HG03095 (cell line): ENCODE results near the gene USP27X.

Source experiments
- ATAC-seq: cut with Tn5 transposase; IDR thresholded peaks from one replicate; pipeline ENCODE4 v1.9.1; 2021; ENCODE audit warnings: moderate library complexity; ENCODE audit not compliant: unreplicated experiment

Gene USP27X

DNA sequence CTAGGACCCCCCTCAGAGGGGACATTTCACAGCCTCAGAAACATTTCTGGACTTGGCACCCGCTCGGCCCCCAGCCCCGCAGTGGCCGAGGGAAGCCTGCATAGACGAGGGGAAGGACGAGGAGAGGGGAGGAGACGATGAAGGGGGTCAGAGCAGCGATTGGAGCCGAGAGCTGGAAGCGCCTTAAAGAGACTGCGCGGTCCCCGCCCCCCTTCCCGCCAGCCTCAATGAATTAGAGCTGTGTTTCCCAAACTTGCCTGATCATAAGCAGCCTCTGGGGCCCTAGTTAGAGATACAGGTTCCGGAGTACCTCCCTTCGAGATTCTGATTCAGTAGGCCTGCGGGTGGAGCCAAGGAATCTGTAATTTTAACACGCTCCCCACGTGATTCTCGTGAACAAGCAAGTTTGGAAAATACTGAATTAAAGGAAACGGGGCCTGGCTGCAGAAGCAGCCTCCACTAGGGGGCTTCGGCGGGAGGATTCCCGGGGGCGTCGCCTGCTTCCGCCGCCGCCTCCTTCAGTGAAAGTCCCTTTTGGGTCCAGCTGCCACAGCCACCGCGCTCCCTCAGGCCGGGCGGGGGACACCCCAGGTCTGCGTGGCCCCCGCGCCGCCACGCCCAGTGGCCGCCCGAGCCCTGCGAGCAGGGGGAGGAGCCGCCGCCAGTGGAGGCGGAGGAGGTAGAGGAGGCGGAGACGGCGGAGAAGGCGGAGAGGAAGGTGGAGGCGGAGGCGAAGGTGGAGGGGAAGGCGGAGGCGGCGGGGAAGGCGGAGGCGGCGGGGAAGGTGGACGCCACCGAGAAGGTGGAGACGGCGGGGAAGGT is at the start of gene USP27X:
Gene USP27X (plus strand): TSS at position 651 of the 822 bp plus-strand sequence. CDS start 824 bp downstream, outside the sequence.
- ATAC-seq = peak; percentile 95

- no peak for ATAC-seq
Measured at GRCh38 chrX:49838374-49838773, 40.9 kb upstream of the USP27X start.

- no peak for ATAC-seq
Measured at GRCh38 chrX:49840679-49841078, 38.6 kb upstream of the USP27X start.

DNA sequence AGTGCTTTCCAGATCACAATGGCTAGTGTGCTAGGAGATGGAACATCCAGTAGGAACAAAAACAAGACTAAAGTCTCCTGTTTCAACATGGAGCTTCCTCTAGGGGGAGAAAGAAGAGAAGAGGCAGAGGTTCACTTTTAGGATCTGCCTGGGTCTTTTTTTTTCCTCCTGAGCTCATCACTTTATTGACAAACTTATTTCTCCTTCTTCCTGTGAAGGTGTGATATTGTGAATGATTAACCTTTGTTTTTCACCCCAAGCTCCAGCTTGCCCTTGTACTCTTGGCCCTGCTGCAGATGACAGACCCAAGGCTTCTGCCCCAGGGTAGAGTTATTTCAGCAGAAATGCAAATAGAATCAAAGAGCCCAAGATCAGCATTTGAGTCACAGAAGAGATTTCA is 36.7 kb upstream of the USP27X start:
- ATAC-seq = no peak

DNA sequence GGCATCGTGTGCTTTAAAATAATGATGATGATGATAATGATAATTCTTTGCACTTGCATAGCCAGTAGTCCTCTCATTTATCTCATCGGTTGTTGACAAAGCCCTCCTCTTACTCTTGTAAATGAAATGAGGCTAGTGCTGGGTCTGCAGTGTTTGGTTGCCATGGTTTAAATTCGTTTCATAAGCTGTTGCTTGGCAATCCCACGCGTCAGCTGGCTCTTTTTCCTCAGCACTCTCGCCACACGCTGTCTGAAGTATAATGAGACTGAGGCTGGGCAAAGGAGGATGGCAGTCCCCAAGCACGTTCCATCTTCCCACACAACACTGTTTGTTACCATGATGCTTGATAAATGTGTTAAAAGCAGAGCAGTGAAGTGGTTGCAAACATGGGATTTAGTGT is 34.7 kb upstream of the USP27X start:
- no peak for ATAC-seq

- no peak for ATAC-seq
Measured at GRCh38 chrX:49845701-49846403, 33.4 kb upstream of the USP27X start.

- ATAC-seq = no peak
Measured at GRCh38 chrX:49846522-49846921, 32.8 kb upstream of the USP27X start.

DNA sequence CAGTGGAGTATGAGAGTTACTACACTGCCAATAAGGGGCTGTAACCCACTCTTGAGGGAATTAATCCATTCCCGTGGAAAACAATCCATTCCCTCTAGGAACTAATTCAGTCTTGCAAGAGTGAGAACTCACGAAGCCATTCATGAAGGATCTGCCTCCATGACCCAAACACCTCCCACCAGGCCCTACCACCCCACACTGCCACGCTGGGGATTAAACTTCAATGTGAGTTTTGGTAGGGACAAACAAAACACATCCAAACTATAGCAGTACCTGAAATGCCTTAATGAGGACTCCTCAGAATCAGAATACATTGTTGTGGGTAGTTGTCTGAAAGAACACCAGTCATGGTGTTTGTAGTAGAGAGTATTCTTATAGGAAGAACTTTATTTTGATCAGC is 31.0 kb upstream of the USP27X start:
- ATAC-seq = no peak

GRCh38 chrX:49850028-49850427 is 29.3 kb upstream of the USP27X start:
- ATAC-seq = no peak

DNA sequence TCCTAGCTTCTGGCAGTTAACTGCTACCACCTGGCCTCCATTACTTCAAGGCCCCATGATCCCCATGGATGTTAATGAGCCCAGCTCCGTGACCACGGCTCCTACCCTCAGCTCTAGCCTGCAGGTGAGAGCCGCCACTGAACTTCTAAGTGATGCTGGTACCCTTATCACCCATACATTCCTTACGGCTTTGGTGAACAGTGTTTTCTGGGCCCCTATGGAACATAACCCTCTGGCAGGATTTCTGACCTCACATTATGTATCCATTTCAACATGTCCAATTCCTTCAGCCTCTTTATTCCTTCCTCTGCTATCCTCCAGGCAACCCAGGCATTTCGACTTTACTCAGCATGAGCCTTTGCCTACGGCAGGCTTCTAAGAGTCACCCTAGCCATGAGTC is 25.6 kb upstream of the USP27X start:
- ATAC-seq = no peak

GRCh38 chrX:49856819-49857218 is 22.5 kb upstream of the USP27X start:
- no peak for ATAC-seq

DNA sequence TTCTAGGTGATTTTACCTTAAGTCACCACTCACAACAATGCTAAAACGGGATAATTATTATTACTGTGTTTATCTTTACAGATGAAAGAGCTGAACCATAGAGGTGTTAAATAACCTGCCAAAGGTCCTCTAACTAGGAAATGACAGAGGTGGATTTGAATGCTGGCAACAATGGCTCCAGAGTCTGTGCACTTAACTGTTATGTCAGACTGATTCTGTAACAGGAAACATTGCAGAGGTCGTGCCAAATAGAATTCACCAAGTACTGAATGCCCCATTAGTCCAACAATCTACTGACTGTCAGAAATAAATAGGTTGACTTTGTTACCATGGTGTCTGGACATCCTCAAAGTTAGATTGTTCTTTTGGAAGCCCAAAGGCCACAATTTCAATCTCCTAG is 20.9 kb upstream of the USP27X start:
- no peak for ATAC-seq

DNA sequence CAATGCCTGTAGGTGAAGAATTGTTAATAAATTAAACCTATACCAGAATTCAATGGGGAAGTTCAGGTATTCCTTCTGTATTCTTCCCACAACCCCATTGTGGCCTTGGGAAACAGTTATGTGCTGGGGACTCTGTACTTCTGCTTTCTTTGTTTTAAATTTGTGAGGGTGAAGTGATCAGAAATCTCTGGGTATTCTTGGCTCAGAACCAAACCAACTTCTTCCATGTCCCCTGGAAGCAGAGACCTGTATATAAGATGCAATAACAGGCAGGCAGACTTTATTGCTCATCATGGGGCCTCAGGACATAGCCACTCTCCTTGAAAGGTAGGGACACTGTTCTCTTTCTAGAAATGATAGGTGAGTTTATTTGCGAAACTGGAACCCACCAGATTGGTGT is 19.8 kb upstream of the USP27X start:
- ATAC-seq = no peak

GRCh38 chrX:49860867-49861535 is 18.3 kb upstream of the USP27X start:
- ATAC-seq = no peak

- ATAC-seq = no peak
Measured at GRCh38 chrX:49862093-49862492, 17.2 kb upstream of the USP27X start.

DNA sequence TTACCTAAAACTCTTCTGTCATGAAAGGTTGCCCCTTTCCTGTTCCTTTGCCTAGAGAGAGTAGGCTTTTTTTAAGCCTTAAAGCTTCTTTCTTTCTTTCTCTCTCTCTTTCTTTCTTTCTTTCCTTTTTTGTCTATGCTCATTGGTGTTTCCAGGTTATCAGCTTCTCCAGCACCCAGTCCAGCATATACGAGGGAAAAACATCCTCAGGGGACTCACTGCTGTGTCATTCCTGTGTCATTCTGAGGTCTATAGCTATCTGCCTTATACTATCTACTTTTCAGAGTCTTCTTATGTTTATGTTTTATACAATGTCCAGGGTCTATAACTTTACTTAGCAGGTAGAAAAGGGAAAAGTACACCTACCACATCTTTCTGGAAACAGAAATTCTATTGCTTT is 10.5 kb upstream of the USP27X start:
- ATAC-seq = no peak

GRCh38 chrX:49876750-49877149 is 2.5 kb upstream of the USP27X start:
- no peak for ATAC-seq

- ATAC-seq = no peak
Measured at GRCh38 chrX:49877397-49878101, 1.7 kb upstream of the USP27X start.

- no peak for ATAC-seq
Measured at GRCh38 chrX:49878128-49878833, 1.0 kb upstream of the USP27X start.

DNA sequence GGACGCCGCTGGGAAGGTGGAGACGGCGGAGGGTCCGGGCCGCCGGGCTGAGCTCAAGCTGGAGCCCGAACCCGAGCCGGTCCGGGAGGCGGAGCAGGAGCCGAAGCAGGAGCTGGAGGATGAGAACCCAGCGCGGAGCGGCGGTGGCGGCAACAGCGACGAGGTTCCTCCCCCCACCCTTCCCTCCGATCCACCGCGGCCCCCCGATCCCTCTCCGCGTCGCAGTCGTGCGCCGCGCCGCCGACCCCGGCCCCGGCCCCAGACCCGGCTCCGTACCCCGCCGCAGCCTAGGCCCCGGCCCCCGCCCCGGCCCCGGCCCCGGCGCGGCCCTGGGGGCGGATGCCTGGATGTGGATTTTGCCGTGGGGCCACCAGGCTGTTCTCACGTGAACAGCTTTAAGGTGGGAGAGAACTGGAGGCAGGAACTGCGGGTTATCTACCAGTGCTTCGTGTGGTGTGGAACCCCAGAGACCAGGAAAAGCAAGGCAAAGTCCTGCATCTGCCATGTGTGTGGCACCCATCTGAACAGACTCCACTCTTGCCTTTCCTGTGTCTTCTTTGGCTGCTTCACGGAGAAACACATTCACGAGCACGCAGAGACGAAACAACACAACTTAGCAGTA is 483 bp downstream of the USP27X start:
- peak; percentile 3 for ATAC-seq
